Measurements from ENCODE around the gene IFT172. TPM values are rescaled to one million over a fixed set of nuclear protein-coding genes. Genes with fewer than 3 reads are reported as not detected.

The IFT172 gene
- total RNA-seq, 2 donors from 2014 or later = 30.1 to 31.3 TPM

DNA sequence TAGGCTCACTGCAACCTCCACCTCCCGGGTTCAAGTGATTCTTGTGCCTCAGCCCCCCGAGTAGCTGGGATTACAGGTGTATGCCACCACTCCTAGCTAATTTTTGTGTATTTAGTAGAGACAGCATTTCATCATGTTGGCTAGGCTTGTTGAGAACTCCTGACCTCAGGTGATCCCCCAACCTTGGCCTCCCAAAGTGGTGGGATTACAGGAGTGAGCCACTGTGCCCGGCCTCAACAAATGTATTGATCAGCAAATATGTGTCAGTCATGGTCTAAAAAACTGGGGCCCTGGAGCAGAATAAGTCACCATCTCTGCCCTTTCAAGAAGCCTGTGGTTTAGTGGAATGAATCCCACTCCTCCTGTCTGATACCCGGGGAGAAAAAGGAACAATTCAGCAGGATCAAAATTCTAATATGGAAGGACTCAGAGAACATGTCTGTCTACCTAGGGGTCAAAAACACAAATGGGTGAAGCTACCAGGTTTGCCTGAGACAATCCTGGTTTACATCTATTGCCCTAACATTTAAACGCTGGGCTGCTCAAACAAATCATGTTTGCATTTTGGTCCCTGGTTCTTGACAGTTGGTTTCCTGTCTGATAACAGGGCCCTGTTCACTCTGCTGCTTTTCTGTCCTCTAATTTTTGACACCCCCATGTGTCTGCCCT, 28.7 kb upstream of the IFT172 start:
- Mint-ChIP-seq H3K27ac (no peak overlapping the region), H3K4me1 (peaks cover 15% of the 10 kb centered on the region), H3K4me3 (no peak overlapping the region), H3K36me3 (ENCODE audit: low read depth) (no peaks in the 10 kb centered on the region), H3K27me3 (ENCODE audit: insufficient read depth) (peaks cover 54% of the 10 kb centered on the region), H3K9me3 (no peaks in the 10 kb centered on the region)
- no peak for DNase-seq
- Histone ChIP-seq H3K27me3 (ENCODE audit: control insufficient read depth, insufficient read depth, low read length, poor library complexity, severe bottlenecking) (peaks cover 85% of the 10 kb centered on the region), H3K9me3 (ENCODE audit: control insufficient read depth, low read length) (no peaks in the 10 kb centered on the region), H3K9ac (ENCODE audit: extremely low read depth, low read length, poor library complexity, severe bottlenecking) (no peak overlapping the region), H3K36me3 (ENCODE audit: control insufficient read depth, insufficient read depth, low read length) (no peaks in the 10 kb centered on the region), H3K27ac (ENCODE audit: low read depth, low read length) (no peak overlapping the region), H3K4me1 (ENCODE audit: control insufficient read depth, insufficient read depth, low read length) (peaks cover 3% of the 10 kb centered on the region), H3K4me3 (ENCODE audit: low read length) (no peak overlapping the region)
- 89 to 91% methylated on average over 4 to 5 of the region's 5 CpGs for WGBS, 2 experiments (ENCODE audit: insufficient coverage in 1 of 2, insufficient read length in 1 of 2)
- TF ChIP-seq, protein P1, sequence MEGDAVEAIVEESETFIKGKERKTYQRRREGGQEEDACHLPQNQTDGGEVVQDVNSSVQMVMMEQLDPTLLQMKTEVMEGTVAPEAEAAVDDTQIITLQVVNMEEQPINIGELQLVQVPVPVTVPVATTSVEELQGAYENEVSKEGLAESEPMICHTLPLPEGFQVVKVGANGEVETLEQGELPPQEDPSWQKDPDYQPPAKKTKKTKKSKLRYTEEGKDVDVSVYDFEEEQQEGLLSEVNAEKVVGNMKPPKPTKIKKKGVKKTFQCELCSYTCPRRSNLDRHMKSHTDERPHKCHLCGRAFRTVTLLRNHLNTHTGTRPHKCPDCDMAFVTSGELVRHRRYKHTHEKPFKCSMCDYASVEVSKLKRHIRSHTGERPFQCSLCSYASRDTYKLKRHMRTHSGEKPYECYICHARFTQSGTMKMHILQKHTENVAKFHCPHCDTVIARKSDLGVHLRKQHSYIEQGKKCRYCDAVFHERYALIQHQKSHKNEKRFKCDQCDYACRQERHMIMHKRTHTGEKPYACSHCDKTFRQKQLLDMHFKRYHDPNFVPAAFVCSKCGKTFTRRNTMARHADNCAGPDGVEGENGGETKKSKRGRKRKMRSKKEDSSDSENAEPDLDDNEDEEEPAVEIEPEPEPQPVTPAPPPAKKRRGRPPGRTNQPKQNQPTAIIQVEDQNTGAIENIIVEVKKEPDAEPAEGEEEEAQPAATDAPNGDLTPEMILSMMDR (conservative IDR thresholded peaks at IDR 0.05) = no peak

- Histone ChIP-seq H3K36me3 (ENCODE audit: control insufficient read depth, insufficient read depth, low read length) (no peaks in the 10 kb centered on the region), H3K27ac (ENCODE audit: low read depth, low read length) (no peak overlapping the region), H3K27me3 (ENCODE audit: control insufficient read depth, insufficient read depth, low read length, poor library complexity, severe bottlenecking) (peaks cover 61% of the 10 kb centered on the region), H3K9ac (ENCODE audit: extremely low read depth, low read length, poor library complexity, severe bottlenecking) (no peak overlapping the region), H3K9me3 (ENCODE audit: control insufficient read depth, low read length) (no peaks in the 10 kb centered on the region), H3K4me1 (ENCODE audit: control insufficient read depth, insufficient read depth, low read length) (no peaks in the 10 kb centered on the region), H3K4me3 (ENCODE audit: low read length) (no peak overlapping the region)
- WGBS, 2 experiments (ENCODE audit: insufficient coverage in 1 of 2, insufficient read length in 1 of 2) = 88 to 92% methylated on average over 2 to 5 of the region's 6 CpGs
- no peaks in the 10 kb centered on the region for H3K9me3 Mint-ChIP-seq
- TF ChIP-seq, protein P1 (conservative IDR thresholded peaks at IDR 0.05) = no peak
- H3K4me3 Mint-ChIP-seq = no peak overlapping the region
- H3K4me1 Mint-ChIP-seq = no peaks in the 10 kb centered on the region
- no peaks in the 10 kb centered on the region for H3K36me3 Mint-ChIP-seq (ENCODE audit: low read depth)
- no peak for DNase-seq
- H3K27ac Mint-ChIP-seq = no peak overlapping the region
- peaks cover 40% of the 10 kb centered on the region for H3K27me3 Mint-ChIP-seq (ENCODE audit: insufficient read depth)
Observed at GRCh38 chr2:27509326-27509725, 19.8 kb upstream of the IFT172 start.

- H3K4me1 Mint-ChIP-seq = no peaks in the 10 kb centered on the region
- H3K27ac Mint-ChIP-seq = no peak overlapping the region
- H3K27ac ChIP-seq (ENCODE audit: low read depth, low read length) = no peak overlapping the region
- TF ChIP-seq, protein P1 (conservative IDR thresholded peaks at IDR 0.05) = no peak
- no peak overlapping the region for H3K9ac ChIP-seq (ENCODE audit: extremely low read depth, low read length, poor library complexity, severe bottlenecking)
- H3K4me3 ChIP-seq (ENCODE audit: low read length) = no peak overlapping the region
- WGBS, 2 experiments (ENCODE audit: insufficient coverage in 1 of 2, insufficient read length in 1 of 2) = 91 to 95% methylated on average over 4 of the region's 4 CpGs
- H3K36me3 Mint-ChIP-seq (ENCODE audit: low read depth) = no peaks in the 10 kb centered on the region
- no peak for DNase-seq
- H3K4me1 ChIP-seq (ENCODE audit: control insufficient read depth, insufficient read depth, low read length) = no peaks in the 10 kb centered on the region
- H3K9me3 Mint-ChIP-seq = no peaks in the 10 kb centered on the region
- H3K36me3 ChIP-seq (ENCODE audit: control insufficient read depth, insufficient read depth, low read length) = no peaks in the 10 kb centered on the region
- no peaks in the 10 kb centered on the region for H3K9me3 ChIP-seq (ENCODE audit: control insufficient read depth, low read length)
- H3K27me3 ChIP-seq (ENCODE audit: control insufficient read depth, insufficient read depth, low read length, poor library complexity, severe bottlenecking) = peaks cover 53% of the 10 kb centered on the region
- H3K27me3 Mint-ChIP-seq (ENCODE audit: insufficient read depth) = peaks cover 26% of the 10 kb centered on the region
- H3K4me3 Mint-ChIP-seq = no peak overlapping the region
Observed at GRCh38 chr2:27507293-27507692, 17.8 kb upstream of the IFT172 start.
